ENCODE data around the gene AADACL4.
"Not testable (repeated sequence)": the region's sequence is repeated elsewhere in the genome, so short reads cannot be mapped to it uniquely, and the experiment has no call there.

AADACL4 gene

DNA sequence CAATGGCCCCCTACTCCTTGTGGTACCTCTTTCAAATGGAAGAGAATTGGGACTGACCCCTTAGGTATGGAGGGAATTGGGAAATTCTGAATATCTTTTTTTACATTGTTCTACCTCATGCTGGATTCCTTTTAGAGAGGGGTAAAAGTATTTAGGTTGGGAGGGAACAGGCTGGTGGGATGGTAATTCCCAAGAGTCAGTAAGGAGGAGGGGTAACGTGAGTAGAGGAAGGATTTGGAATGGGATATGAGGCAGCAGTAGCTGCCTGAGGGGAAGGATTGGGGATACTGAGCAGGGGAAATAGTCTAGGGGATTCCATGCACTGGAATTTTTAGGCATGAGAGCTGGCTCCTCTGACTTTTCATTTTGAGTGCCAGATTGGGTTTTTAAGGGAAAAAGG lies 68.2 kb downstream of the AADACL4 start:
- no peak for DNase-seq (ENCODE audit: low read depth in 2 of 2)

DNA sequence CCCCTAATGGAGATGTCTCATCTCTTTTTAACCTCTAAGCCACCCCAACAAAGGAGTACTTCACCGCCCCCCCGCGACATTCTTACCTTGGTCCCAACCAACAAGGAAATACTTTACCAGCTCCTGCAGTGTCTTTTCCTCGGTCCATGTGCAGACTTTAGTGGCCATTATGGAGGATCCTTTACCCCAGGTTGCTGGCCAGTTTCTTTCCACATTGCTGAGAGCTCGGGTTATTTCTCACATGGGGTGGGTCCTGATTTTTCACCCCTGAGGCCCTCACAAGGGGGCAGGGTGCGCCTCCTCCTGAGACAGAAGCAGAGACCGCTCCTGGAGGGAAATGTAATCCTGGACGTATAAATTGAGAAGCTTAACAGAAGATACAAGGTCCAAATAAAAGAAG lies 69.0 kb downstream of the AADACL4 start:
- no peak for DNase-seq (ENCODE audit: low read depth in 2 of 2)

DNA sequence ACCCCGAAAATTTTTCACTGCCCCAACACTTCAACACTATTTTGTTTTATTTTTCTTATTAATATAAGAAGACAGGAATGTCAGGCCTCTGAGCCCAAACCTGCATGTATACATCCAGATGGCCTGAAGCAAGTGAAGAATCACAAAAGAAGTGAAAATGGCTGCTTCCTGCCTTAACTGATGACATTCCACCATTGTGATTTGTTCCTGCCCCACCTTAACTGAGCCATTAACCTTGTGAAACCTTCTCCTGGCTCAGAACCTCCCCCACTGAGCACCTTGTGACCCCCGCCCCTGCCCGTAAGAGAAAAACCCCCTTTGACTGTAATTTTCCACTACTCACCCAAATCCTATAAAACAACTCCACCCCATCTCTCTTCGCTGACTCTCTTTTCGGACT lies 69.8 kb downstream of the AADACL4 start:
- not testable (repeated sequence) for DNase-seq (ENCODE audit: low read depth in 2 of 2)

DNA sequence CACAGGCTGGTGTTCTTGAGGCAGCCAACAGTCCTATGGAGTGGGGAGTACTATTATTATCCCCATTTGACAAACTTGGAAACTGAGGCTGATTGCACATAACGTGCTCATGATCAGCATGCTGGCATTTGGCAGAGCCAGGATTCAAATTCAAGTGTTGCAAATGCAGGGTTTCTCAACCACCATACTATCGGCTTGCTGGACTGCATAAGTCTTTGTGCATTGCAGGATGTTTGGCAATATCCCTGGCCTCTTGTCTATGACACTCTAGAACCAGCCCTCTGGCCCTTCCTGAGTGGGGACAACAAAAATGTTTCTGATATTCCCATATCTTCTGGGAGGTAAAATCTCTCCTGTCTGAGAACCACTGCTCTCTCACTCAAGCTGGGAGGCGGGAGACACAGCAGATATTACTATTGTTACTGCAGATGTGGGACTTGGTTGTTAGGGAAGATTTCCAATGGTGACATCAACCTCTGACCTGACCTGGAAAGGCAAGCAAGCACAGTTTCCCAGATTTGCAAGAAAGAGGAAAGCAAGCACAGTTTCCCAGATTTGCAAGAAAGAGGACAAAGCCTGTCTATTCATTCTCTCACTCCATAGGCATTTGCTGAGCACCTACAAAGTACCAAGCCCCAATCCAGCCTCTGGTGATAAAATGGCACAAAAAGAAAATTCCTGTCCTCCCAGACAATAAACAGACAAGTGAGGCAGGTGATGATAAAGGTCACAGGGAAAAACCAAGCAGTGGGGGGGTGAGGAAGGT lies 71.0 kb downstream of the AADACL4 start:
- DNase-seq (ENCODE audit: low read depth in 2 of 2): no peak

DNA sequence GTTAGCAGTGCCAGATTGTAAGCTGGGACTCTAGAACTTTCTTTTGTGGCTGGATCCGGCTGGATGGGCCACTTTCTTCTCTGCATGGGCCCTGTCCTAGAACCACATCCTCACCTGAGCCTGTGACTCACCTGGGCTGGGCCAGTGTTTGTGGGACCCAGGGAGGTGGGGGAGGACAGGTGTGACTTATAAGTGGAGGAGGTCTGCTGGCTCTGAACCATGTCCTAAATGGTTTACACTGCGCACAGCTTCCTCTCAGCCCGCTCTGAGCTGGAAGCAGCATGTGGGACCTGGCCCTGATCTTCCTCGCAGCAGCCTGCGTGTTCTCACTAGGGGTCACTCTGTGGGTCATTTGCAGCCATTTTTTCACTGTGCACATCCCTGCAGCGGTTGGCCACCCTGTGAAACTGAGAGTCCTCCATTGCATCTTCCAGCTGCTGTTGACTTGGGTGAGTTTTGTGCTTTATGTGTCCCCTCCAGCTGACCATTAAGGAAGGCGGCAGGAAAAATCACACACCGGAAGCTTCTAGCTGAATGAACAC lies 72.1 kb downstream of the AADACL4 start, which contains the start of gene AADACL3:
TSS of gene AADACL3 (plus strand) at position 215 of the 542 bp plus-strand sequence. CDS start at position 282, 67 bp downstream.
- DNase-seq (ENCODE audit: low read depth in 2 of 2): no peak

Data from stimulated activated CD4-positive, alpha-beta T cell treated with anti-CD3 and anti-CD28 coated beads, Interleukin-4, amount 100 ng/mL, for 48 hours (primary cell).